NCI-H82 (cell line): ENCODE data around the gene ADARB2.

Experiments
- DNase-seq: peaks from one replicate; lab custom pipeline; 2025; lab: John Stamatoyannopoulos, UW

The ADARB2 gene

DNA sequence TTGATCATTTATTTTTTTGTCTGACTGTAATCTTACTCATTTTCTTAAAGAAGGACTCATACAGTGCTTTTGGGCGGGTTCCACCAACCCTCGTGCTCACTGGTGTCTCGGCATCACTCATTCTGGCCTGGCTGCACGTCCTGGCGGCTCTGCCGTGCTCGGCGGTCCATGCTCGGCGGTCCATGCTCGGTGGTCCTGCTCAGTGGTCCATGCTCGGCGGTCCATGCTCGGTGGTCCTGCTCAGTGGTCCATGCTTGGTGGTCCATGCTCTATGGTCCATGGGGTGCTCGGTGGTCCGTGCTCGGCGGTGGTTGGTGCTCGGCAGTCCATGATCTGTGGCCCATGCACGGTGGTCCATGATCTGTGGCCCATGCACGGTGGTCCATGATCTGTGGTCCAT is 608.7 kb downstream of the ADARB2 start:
- DNase-seq, result no peak

DNA sequence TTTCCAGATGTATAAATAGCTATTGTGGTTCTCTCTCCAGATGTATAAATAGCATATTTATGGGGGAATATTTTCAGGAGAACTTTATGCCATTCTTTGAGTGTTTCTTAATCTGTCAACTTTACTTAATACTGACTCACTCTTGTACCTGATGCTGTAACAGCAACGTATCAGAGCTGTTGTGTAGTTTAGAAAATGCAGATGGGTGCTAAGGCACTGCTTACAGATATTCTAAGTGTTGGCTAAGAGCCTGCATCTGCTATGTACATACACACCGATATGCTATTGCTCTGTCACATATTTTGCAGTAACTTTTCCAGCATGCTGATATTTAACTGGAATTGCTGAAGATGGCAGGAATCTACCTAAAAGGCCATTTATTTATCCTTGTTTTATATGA is 609.2 kb downstream of the ADARB2 start:
- no peak for DNase-seq

DNA sequence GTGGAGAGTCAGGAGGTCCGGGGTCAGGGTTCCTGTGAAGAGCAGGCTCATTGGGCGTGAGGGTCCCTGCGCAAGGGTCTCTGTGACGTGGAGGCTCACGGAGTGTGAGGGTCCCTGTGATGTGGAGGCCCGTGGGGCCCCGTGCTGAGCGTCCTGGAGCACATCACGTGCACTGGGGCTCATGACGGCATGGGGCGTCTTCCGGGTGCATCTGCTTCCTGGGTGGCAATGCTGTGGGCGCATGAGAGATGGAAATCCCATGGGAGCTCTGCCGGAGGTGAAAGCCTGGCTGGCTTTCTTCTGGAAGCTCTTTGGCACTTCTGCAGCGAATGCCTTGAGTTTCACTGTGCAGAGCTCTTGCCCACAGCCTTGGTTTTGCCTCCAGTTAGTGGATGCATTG is 609.7 kb downstream of the ADARB2 start:
- DNase-seq, result no peak
